Type B pancreatic cell (in vitro differentiated cells): ENCODE data around the gene PPIL6. TPM values are rescaled to one million over a fixed set of nuclear protein-coding genes. Genes with fewer than 3 reads are reported as not detected.

Experiments used
- DNase-seq: peaks from one replicate; pipeline ENCODE4 v3.0.0; 2021; ENCODE audit warnings: mixed read lengths; ENCODE audit not compliant: unreplicated experiment; ENCODE audit errors: extremely low spot score
- H3K27ac Mint-ChIP-seq: 2 replicates; pipeline ENCODE4 v1.8.0; 2021; ENCODE audit warnings: mild to moderate bottlenecking, mixed read lengths
- H3K27me3 Mint-ChIP-seq: 2 replicates; pipeline ENCODE4 v1.8.0; 2021; ENCODE audit warnings: mixed read lengths
- H3K36me3 Mint-ChIP-seq: 2 replicates; pipeline ENCODE4 v1.8.0; 2021; ENCODE audit warnings: mixed read lengths
- H3K4me1 Mint-ChIP-seq: one replicate; pipeline ENCODE4 v1.8.0; 2021; ENCODE audit warnings: mixed read lengths; ENCODE audit not compliant: unreplicated experiment
- H3K4me3 Mint-ChIP-seq: 2 replicates; pipeline ENCODE4 v1.8.0; 2021; ENCODE audit warnings: mild to moderate bottlenecking, mixed read lengths
- H3K9me3 Mint-ChIP-seq: 2 replicates; pipeline ENCODE4 v1.8.0; 2021; ENCODE audit warnings: mixed read lengths
- CTCF ChIP-seq: fragments of 200-600 bp; sonication (generic); conservative IDR thresholded peaks from 2 replicates; pipeline ENCODE4 v1.5.0; 2021; ENCODE audit warnings: antibody characterized with exemption, mild to moderate bottlenecking
- long read RNA-seq: library from polyadenylated mRNA; unstranded; transcript quantifications from one replicate; pipeline ENCODE4 v2.0.0, GENCODE V29; 2020
- total RNA-seq: library from RNA; stranded (reverse); gene quantifications from 2 replicates; pipeline ENCODE4 v1.2.1, GENCODE V29; 2021; ENCODE audit warnings: low replicate concordance

The PPIL6 gene
- 3.4 and 6.1 TPM in 2 replicates for total RNA-seq
- long read RNA-seq, partial matches to known transcripts = 0 of 7 reads
- long read RNA-seq, other reads (novel, unspliced or antisense) = 7 of 7 reads

GRCh38 chr6:109440331-109441068, at the start of gene PPIL6, which contains the start of gene SMPD2:
Gene PPIL6 (minus strand): TSS chr6:109440628. CDS start chr6:109440590, 38 bp downstream.
Gene SMPD2 (plus strand): TSS chr6:109440724. CDS start chr6:109441122, 398 bp downstream.
- Mint-ChIP-seq H3K27ac (peak within 1 kb of the TSS; percentile 90), H3K36me3 (peaks cover 7% of the 10 kb centered on the region), H3K27me3 (no peaks in the 10 kb centered on the region), H3K9me3 (no peaks in the 10 kb centered on the region), H3K4me3 (peak within 1 kb of the TSS; percentile 98), H3K4me1 (peaks cover 5% of the 10 kb centered on the region)
- peak; percentile 90 for DNase-seq
- no peak for TF ChIP-seq CTCF

GRCh38 chr6:109488001-109488400, 47.6 kb upstream of the PPIL6 start:
- Mint-ChIP-seq H3K4me1 (peaks cover 15% of the 10 kb centered on the region), H3K36me3 (no peaks in the 10 kb centered on the region), H3K27me3 (no peaks in the 10 kb centered on the region), H3K4me3 (no peak overlapping the region), H3K27ac (no peak overlapping the region), H3K9me3 (no peaks in the 10 kb centered on the region)
- TF ChIP-seq CTCF = no peak
- DNase-seq = no peak

- peaks cover 19% of the 10 kb centered on the region for H3K4me1 Mint-ChIP-seq
- no peak for DNase-seq
- H3K36me3 Mint-ChIP-seq = peaks cover 12% of the 10 kb centered on the region
- no peak for TF ChIP-seq CTCF
- H3K9me3 Mint-ChIP-seq = no peaks in the 10 kb centered on the region
- peak overlapping the region; percentile 42 for H3K4me3 Mint-ChIP-seq
- H3K27me3 Mint-ChIP-seq = no peaks in the 10 kb centered on the region
- peak overlapping the region; percentile 85 for H3K27ac Mint-ChIP-seq
Measured at GRCh38 chr6:109486068-109486467, 45.6 kb upstream of the PPIL6 start.

GRCh38 chr6:109485266-109485935, 45.0 kb upstream of the PPIL6 start:
- TF ChIP-seq CTCF = no peak
- no peak for DNase-seq

GRCh38 chr6:109484122-109484521, 43.7 kb upstream of the PPIL6 start:
- H3K36me3 Mint-ChIP-seq = peaks cover 22% of the 10 kb centered on the region
- H3K4me1 Mint-ChIP-seq = peaks cover 23% of the 10 kb centered on the region
- peak overlapping the region; percentile 75 for H3K27ac Mint-ChIP-seq
- peak overlapping the region; percentile 85 for H3K4me3 Mint-ChIP-seq
- no peak for DNase-seq
- no peaks in the 10 kb centered on the region for H3K9me3 Mint-ChIP-seq
- no peak for TF ChIP-seq CTCF
- H3K27me3 Mint-ChIP-seq = no peaks in the 10 kb centered on the region

More at GRCh38 chr6:109485266-109485935, 45.0 kb upstream of the PPIL6 start:
- Mint-ChIP-seq H3K4me1 (peaks cover 18% of the 10 kb centered on the region), H3K36me3 (peaks cover 17% of the 10 kb centered on the region), H3K9me3 (no peaks in the 10 kb centered on the region), H3K27ac (peak overlapping the region; percentile 85), H3K4me3 (peak overlapping the region; percentile 42), H3K27me3 (no peaks in the 10 kb centered on the region)
